ENCODE results near the gene MUC4. TPM values are rescaled to one million over a fixed set of nuclear protein-coding genes. Genes with fewer than 3 reads are reported as not detected.
A peak's percentile ranks its signal among the peaks of the same experiment; 100 is the strongest.
"Not testable (repeated sequence)": the region's sequence is repeated elsewhere in the genome, so short reads cannot be mapped to it uniquely, and the experiment has no call there.

Gene MUC4
- total RNA-seq, 1 donor from 2014 or later = not detected

- no peak for DNase-seq (ENCODE audit: low read depth, low spot score)
These were observed 22.8 kb downstream of the MUC4 start for GRCh38 chr3:195788711-195789581.

GRCh38 chr3:195785781-195786405 is 25.8 kb downstream of the MUC4 start:
- DNase-seq (ENCODE audit: low read depth, low spot score) = not testable (repeated sequence)

- not testable (repeated sequence) for DNase-seq (ENCODE audit: low read depth, low spot score)
These were observed 27.7 kb downstream of the MUC4 start for GRCh38 chr3:195784031-195784430.

GRCh38 chr3:195781236-195781635 is 30.5 kb downstream of the MUC4 start:
- DNase-seq (ENCODE audit: low read depth, low spot score) = not testable (repeated sequence)

- no peak for DNase-seq (ENCODE audit: low read depth, low spot score)
These were observed 33.8 kb downstream of the MUC4 start for GRCh38 chr3:195777975-195778374.

GRCh38 chr3:195774917-195775316 is 36.8 kb downstream of the MUC4 start:
- no peak for DNase-seq (ENCODE audit: low read depth, low spot score)

GRCh38 chr3:195773956-195774537 is 37.7 kb downstream of the MUC4 start:
- DNase-seq (ENCODE audit: low read depth, low spot score) = no peak

GRCh38 chr3:195771646-195772300 is 40.0 kb downstream of the MUC4 start:
- no peak for DNase-seq (ENCODE audit: low read depth, low spot score)

- not testable (repeated sequence) for DNase-seq (ENCODE audit: low read depth, low spot score)
These were observed 40.7 kb downstream of the MUC4 start for GRCh38 chr3:195770841-195771645.

- peak; percentile 73 for DNase-seq (ENCODE audit: low read depth, low spot score)
These were observed 41.5 kb downstream of the MUC4 start for GRCh38 chr3:195770081-195770840.

GRCh38 chr3:195769551-195769950 is 42.2 kb downstream of the MUC4 start:
- no peak for DNase-seq (ENCODE audit: low read depth, low spot score)

- DNase-seq (ENCODE audit: low read depth, low spot score) = no peak
These were observed 42.9 kb downstream of the MUC4 start for GRCh38 chr3:195768831-195769303.

GRCh38 chr3:195768414-195768813 is 43.3 kb downstream of the MUC4 start:
- no peak for DNase-seq (ENCODE audit: low read depth, low spot score)

GRCh38 chr3:195767792-195768191 is 43.9 kb downstream of the MUC4 start:
- DNase-seq (ENCODE audit: low read depth, low spot score) = no peak

GRCh38 chr3:195766671-195767070 is 45.1 kb downstream of the MUC4 start:
- no peak for DNase-seq (ENCODE audit: low read depth, low spot score)

GRCh38 chr3:195764961-195765706 is 46.6 kb downstream of the MUC4 start:
- no peak for DNase-seq (ENCODE audit: low read depth, low spot score)

- DNase-seq (ENCODE audit: low read depth, low spot score) = no peak
These were observed 47.6 kb downstream of the MUC4 start for GRCh38 chr3:195763843-195764825.
